PC-3 (cell line): Measurements from ENCODE around the gene CALN1. TPM values are rescaled to one million over a fixed set of nuclear protein-coding genes. Genes with fewer than 3 reads are reported as not detected.

ENCODE experiments used
- ATAC-seq: fragments of 200-7000 bp; cut with Tn5 transposase; 2 replicates; pipeline ENCODE4 v1.9.1; 2020; ENCODE audit warnings: mild to moderate bottlenecking, moderate library complexity
- BruUV-seq: library from RNA; stranded (reverse); fragments of 400-500 nt; replicated peaks from 2 replicates; lab custom pipeline; 2021; lab: Mats Ljungman, UMichigan
- CTCF ChIA-PET: fragments of 300-600 bp; sonication (Branson Sonifier 250); formaldehyde crosslinking; loops from one replicate; lab custom pipeline; 2022; ENCODE audit warnings: antibody characterized with exemption; lab: Charles Lee
- POLR2A ChIA-PET: fragments of 300-600 bp; sonication (Branson Sonifier 250); formaldehyde crosslinking; loops from one replicate; lab custom pipeline; 2022; ENCODE audit warnings: antibody characterized with exemption; ENCODE audit not compliant: unreplicated experiment; lab: Charles Lee
- DNase-seq: peaks from one replicate; pipeline ENCODE4 v3.0.0-alpha.2; 2015
- H2AFZ ChIP-seq: fragments of 300-600 bp; sonication (generic); 2 replicates; pipeline ENCODE4 v1.6.0; 2016; ENCODE audit warnings: antibody characterized with exemption, low read length
- H3F3A ChIP-seq: fragments of 300-600 bp; sonication (generic); one replicate; pipeline ENCODE4 v1.6.0; 2017; ENCODE audit warnings: antibody characterized with exemption, low read length, control low read depth, mild to moderate bottlenecking; ENCODE audit not compliant: unreplicated experiment
- H3K27ac ChIP-seq: fragments of 300-600 bp; sonication (generic); 2 replicates; pipeline ENCODE4 v1.5.1; 2016; ENCODE audit warnings: mild to moderate bottlenecking, low read length
- H3K27me3 ChIP-seq: fragments of 300-600 bp; sonication (generic); 2 replicates; pipeline ENCODE4 v1.6.1; 2016; ENCODE audit warnings: low read length, mixed read lengths
- H3K36me3 ChIP-seq: fragments of 300-600 bp; sonication (generic); 2 replicates; pipeline ENCODE4 v1.6.1; 2016; ENCODE audit warnings: low read depth, mixed run types, low read length, mixed read lengths
- H3K4me1 ChIP-seq: fragments of 300-600 bp; sonication (generic); 2 replicates; pipeline ENCODE4 v1.5.1; 2016; ENCODE audit warnings: low read length; ENCODE audit not compliant: insufficient read depth
- H3K4me2 ChIP-seq: fragments of 300-600 bp; sonication (generic); 2 replicates; pipeline ENCODE4 v1.6.0; 2016; ENCODE audit warnings: low read length
- H3K4me3 ChIP-seq: fragments of 300-600 bp; sonication (generic); 2 replicates; pipeline ENCODE4 v1.5.1; 2016; ENCODE audit warnings: mild to moderate bottlenecking, low read length, mixed read lengths
- H3K79me2 ChIP-seq: fragments of 300-600 bp; sonication (generic); 2 replicates; pipeline ENCODE4 v1.6.1; 2017; ENCODE audit warnings: low read length, mixed read lengths
- H3K9ac ChIP-seq: fragments of 300-600 bp; sonication (generic); 2 replicates; pipeline ENCODE4 v1.6.0; 2016; ENCODE audit warnings: mild to moderate bottlenecking, low read length
- H3K9me2 ChIP-seq: fragments of 300-600 bp; sonication (generic); replicated peaks from 2 replicates; pipeline ENCODE4 v1.6.1; 2016; ENCODE audit warnings: mixed run types, low read length, mixed read lengths
- H3K9me3 ChIP-seq: fragments of 300-600 bp; sonication (generic); 2 replicates; pipeline ENCODE4 v1.6.1; 2016; ENCODE audit warnings: low read length, mixed read lengths
- H4K20me1 ChIP-seq: fragments of 300-600 bp; sonication (generic); 2 replicates; pipeline ENCODE4 v1.6.1; 2016; ENCODE audit warnings: low read length, mixed read lengths
- CTCF ChIP-seq: fragments of 300-600 bp; sonication (generic); conservative IDR thresholded peaks from 2 replicates; pipeline ENCODE4 v1.5.1; 2017; ENCODE audit warnings: antibody characterized with exemption, low read depth, mild to moderate bottlenecking, low read length
- EZH2 ChIP-seq: fragments of 300-600 bp; sonication (generic); IDR thresholded peaks from one replicate; pipeline ENCODE4 v1.6.1; 2017; ENCODE audit warnings: antibody characterized with exemption, mild to moderate bottlenecking, low read length; ENCODE audit not compliant: unreplicated experiment
- EZH2phosphoT487 ChIP-seq: fragments of 300-600 bp; sonication (generic); IDR thresholded peaks from 2 replicates; pipeline ENCODE4 v1.6.1; 2018; ENCODE audit warnings: mild to moderate bottlenecking, antibody characterized with exemption, low read length, borderline replicate concordance
- intact Hi-C: fragments of 100-400 bp; cut with micrococcal nuclease; formaldehyde crosslinking; loops from 2 replicates; pipeline ENCODE4 v1.9.0; 2023
- total RNA-seq: library from RNA; depleted of rRNA; stranded (reverse); fragments of >200 nt; gene quantifications from 2 replicates; pipeline ENCODE4 v1.2.3, GENCODE V29; 2014

The CALN1 gene
- total RNA-seq, 1 experiment from 2014 or later, result not detected

GRCh38 chr7:72308986-72309385 lies 103.2 kb downstream of the CALN1 start:
- Histone ChIP-seq H3K79me2 (no peaks in the 10 kb centered on the region), H2AFZ (no peak overlapping the region), H3K4me2 (no peak overlapping the region), H3K4me3 (no peak overlapping the region), H3K4me1 (no peaks in the 10 kb centered on the region), H3K36me3 (no peaks in the 10 kb centered on the region), H3K27me3 (no peaks in the 10 kb centered on the region; the same call in 1 of the 2 replicates), H3F3A (no peaks in the 10 kb centered on the region), H3K9me2 (no peaks in the 10 kb centered on the region), H3K9ac (no peak overlapping the region), H4K20me1 (no peaks in the 10 kb centered on the region), H3K9me3 (no peaks in the 10 kb centered on the region), H3K27ac (no peak overlapping the region)
- TF ChIP-seq CTCF (no peak), EZH2 (no peak), EZH2phosphoT487 (no peak)
- intact Hi-C loops, result no loop called here
- no peak for ATAC-seq
- no TSS peak for BruUV-seq
- ChIA-PET CTCF (no interaction called here), POLR2A (no interaction called here)
- DNase-seq, result no peak

DNA sequence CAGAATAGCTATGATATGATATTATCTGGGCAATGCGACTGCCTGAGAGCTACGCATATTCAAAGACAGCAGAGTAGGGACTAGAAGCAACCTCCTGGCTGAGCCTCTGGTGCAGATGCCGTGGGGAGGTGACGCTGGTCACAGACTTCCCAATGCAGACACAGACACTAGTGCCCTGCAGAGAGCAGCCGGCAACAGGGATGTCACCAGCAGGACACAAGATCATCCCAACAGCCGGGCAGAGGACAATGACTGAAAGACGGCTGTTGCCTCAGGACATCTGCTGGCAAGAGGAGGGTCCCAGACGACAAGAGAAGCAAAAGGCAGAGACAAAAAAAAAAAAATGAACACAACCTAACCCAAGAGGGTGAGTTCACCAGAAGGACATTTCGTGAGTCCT lies 104.6 kb downstream of the CALN1 start:
- no TSS peak for BruUV-seq
- H3K79me2 ChIP-seq, result no peaks in the 10 kb centered on the region

More for the DNA sequence above, 104.6 kb downstream of the CALN1 start:
- no peaks in the 10 kb centered on the region; the same call in 1 of the 2 replicates for H3K27me3 ChIP-seq
- no peaks in the 10 kb centered on the region for H4K20me1 ChIP-seq
- no peaks in the 10 kb centered on the region for H3K36me3 ChIP-seq
- no peaks in the 10 kb centered on the region for H3K9me3 ChIP-seq
- no peak overlapping the region for H3K4me3 ChIP-seq
- no peak overlapping the region for H2AFZ ChIP-seq
- no peak for TF ChIP-seq CTCF
- no peak for TF ChIP-seq EZH2phosphoT487
- no peak for TF ChIP-seq EZH2
- POLR2A ChIA-PET, result no interaction called here
- intact Hi-C loops, result no loop called here
- H3K9me2 ChIP-seq, result no peaks in the 10 kb centered on the region
- ATAC-seq (no peak), DNase-seq (no peak)
- H3K4me2 ChIP-seq, result no peak overlapping the region
- no peaks in the 10 kb centered on the region for H3K4me1 ChIP-seq
- H3K9ac ChIP-seq, result no peak overlapping the region
- no peaks in the 10 kb centered on the region for H3F3A ChIP-seq
- no peak overlapping the region for H3K27ac ChIP-seq
- CTCF ChIA-PET, result no interaction called here
